T follicular helper cell (primary cell): Measurements from ENCODE around the gene RABGAP1L.
"Not testable (repeated sequence)": the region's sequence is repeated elsewhere in the genome, so short reads cannot be mapped to it uniquely, and the experiment has no call there.

ENCODE experiments used
- DNase-seq: peaks from one replicate; pipeline ENCODE4 v3.0.0-alpha.2; 2020; ENCODE audit warnings: low read depth

The RABGAP1L gene

DNA sequence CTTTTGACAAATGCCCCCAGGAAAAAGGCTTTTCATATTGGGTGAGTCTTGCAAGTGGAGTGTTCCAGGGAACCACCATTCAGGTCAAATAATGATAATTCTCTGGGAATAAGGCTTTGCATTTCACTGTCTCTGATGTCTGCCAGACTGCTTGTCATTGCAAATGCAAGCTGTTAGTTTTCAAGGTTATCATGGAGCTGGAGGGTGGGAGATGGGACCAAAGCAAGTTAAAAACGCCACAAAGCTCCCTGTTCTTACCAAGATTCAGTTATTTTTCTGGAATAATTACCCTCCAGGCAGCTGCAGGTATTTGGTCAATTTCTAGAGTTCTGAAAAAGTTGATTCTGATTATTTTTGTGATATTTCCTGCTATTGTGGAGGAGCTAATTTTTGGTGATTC is 498.6 kb downstream of the RABGAP1L start:
- no peak for DNase-seq

DNA sequence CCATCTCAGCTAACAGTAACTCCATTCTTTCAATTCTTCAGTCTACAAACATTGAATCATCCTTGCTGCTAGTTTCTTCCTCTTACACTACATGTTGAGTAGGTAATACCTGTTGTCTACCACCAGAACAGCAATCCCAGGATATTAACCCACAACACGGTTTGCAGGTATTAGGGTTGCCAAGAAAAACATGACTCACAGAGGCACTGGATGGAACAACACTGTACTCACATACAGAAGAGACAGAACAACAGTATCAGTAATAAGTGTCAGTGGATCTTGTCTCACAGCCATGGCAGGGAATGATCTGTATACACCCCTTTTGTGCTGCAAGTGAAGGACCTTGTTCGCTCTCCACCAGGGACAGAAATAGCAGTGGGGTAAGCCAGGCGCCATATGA is 500.5 kb downstream of the RABGAP1L start:
- DNase-seq = no peak

DNA sequence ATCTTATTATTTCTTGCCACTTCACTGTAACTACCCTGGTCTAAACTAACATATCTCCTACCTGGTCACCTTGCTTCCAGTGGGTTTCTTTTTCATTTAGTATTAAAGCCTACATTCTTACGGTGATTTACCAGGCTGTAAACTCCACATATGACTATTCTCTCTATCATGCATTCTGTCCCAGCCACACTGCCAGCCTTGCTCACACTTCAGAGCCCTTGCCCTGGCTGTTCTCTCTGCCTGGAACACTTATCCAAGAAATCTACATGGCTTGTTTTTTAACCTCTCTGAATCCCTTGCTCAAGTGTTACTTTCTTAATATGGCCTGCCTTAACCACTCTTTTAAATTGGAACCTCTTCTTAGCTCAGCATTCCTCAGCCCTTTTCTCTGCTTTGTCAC is 501.2 kb downstream of the RABGAP1L start:
- no peak for DNase-seq

DNA sequence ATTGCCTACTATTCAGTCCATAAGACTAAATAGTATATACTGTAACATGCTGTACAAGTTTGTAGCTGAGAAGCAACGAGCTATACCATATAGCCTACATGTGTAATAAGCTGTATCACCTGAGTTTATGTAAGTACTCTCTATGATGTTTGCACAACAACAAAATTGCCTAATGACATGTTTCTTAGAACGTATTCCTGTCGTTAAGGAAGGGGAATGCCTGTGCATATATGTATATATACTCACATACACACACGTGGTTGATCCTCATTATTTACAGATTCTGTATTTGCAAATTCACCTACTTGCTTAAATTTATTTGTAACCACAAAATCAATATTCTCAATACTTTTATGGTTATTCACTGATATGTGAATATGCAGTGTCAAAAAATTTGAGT is 504.0 kb downstream of the RABGAP1L start:
- no peak for DNase-seq

DNA sequence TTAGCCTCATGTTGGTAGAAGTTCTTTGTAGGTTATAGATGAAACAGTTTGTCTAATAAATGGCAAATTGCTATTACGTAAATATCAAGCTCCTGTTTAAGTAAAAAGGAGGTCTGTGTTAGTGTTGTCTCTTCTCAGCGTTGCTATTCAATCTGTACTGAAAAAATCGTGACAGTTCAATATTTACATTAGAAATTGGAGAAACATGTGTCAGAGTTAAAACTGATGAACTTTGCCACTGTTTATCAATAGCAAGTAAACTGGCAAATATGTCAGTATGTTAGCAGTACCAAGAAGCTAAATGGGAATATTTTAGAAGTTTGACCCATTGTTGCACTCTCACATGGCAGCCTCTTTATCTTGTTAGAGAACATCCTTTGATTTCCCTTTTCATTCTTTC is 506.9 kb downstream of the RABGAP1L start:
- no peak for DNase-seq

DNA sequence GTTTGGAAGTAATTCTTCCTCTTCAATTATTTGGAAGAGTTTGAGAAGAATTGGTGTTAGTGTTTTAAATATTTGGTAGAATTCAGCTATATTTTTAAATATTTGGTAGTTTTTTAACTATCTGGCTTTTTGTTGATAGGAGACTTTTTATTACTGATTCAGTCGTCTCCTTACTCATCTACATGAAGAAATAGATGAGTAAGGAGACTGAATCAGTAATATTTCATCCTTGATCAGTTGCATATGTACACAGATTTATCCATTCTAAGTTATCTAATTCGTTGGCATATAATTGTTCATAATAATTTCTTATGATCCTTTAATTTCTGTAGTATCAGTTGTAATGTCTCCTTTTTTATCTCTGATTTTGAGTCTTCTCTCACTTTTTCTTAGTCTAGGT is 512.5 kb downstream of the RABGAP1L start:
- no peak for DNase-seq

DNA sequence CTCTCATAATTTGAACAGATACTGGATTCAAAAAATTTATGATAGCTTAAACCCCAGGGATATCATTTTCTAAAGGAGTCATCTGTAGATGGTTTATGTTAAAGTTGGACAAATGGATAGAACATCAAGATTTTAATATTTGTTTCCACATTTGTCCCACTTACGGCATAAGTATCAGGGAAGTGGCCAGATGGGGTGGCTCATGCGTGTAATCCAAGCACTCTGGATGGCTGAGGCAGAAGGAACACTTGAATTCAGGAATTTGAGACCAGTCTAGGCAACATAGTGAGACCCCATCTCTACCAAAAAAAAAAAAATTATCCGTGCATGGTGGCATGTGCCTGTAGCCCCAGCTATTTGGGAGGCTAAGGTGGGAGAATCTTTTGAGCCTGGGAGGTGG is 517.5 kb downstream of the RABGAP1L start:
- no peak for DNase-seq

DNA sequence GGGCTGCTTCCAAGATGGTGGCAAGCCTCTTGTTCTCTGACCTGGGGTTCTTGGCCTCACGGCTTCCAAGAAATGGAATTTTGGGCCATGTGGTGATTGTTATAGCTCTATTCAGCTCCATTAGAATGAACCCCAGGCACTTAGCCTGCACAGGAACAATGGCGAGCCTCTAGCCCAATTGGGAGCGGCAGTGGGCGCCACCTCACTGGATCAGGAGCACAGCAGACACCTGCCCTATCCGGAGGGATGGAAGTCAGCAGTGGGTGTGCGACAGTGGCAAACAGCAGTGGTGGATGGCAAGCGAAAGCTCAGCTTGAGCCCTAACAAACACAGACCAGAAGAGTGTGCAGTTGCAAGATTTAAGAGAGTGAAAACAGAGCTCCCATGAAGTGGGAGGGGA is 519.3 kb downstream of the RABGAP1L start:
- no peak for DNase-seq

DNA sequence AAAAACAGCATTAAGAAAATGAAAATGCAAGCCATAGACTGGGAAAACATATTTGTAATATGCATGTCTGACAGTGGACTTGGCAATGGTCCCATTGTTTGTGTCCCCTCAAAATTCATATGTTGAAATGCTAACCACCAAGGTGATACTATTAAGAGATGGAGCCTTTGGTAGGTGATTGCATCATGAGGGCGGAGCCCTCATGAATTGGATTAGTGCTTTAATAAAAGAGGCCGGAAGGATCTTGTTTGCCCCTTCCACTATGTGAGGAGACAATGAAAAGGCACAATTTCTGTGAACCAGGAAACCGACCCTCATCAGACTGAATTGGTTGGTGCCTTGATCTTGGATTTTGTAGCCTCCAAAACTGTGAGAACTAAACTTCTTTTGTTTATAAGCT is 520.8 kb downstream of the RABGAP1L start:
- DNase-seq = no peak

DNA sequence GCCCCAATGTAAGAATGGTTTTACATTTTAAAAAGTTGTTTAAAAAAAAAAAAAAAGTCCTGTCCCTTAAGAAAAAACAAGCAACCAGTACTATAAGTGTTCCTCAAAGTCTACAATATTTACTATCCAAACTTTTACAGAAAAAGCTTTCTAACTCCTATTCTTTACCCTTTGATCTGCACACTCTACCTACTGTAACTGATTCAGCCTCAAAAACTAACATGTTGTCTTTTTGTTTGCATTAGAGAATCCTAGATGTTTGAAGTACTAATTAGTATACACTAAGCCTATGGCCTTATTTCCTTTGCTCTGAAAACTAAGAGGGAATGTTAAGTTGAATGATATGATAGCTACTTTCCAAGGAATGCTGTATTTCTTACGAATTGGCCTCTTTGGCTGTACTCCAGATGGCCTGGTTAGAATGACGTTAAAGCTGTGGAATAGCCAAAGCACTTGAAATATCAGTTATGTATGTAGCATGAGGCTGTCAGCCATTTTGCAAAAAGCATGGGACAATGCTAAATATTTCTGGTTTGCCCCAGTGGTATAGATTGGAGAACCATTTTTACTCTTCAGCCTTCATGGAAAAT is 523.2 kb downstream of the RABGAP1L start:
- DNase-seq = no peak

DNA sequence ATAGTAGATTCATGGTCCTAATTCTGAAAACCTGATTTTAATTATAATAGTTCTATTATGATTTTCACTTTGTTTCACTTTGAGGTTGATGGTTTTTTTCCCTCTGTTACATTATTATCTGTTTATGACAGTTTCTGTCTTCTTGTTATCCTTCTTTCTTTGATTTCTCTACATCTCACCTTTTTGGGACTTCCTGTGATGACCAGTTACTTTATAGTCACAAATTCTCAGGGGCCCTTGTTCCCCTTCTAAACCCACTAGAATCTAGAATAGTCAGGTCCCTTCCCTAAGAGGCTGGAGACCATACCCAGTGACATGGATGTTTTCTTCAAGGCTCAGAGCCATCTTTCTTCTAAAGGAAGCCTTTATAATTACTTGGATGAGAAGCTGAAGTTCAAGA is 526.9 kb downstream of the RABGAP1L start:
- DNase-seq = no peak

DNA sequence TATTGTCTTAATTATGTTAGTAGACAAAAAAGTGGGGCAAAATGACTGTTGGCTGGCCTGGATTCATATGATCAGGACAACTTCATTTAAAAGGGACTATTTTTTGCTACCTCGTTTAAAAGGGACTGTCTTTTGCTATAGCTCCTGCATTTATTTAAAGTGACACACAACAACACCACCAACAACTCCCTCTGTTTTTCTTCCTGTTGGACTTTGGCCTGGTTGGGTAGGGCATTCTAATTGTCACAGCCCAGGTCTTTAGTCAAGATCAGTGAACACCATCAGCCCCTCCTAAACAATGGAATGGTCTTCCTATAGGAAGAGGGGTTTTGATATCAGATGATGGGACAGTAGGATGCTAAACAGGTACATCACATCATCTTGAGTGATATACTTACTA is 530.2 kb downstream of the RABGAP1L start:
- no peak for DNase-seq

DNA sequence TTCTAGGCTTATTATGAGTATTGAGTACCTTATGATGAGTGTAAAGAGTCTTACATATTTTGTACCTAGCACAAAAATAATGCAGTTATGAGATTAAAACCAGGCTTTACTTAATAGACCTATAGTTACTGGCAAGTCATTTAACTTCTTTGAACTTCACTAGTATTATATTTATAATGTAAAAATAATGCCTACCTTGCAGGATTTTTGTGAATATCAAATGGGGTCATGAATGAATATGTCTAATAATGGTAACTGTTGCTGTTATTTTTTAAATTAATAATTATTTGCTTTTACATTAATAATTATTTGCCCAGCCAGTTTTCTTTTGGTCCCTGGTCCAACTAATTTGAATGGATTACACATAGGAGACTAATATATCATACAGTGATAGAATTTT is 530.9 kb downstream of the RABGAP1L start:
- DNase-seq = no peak

DNA sequence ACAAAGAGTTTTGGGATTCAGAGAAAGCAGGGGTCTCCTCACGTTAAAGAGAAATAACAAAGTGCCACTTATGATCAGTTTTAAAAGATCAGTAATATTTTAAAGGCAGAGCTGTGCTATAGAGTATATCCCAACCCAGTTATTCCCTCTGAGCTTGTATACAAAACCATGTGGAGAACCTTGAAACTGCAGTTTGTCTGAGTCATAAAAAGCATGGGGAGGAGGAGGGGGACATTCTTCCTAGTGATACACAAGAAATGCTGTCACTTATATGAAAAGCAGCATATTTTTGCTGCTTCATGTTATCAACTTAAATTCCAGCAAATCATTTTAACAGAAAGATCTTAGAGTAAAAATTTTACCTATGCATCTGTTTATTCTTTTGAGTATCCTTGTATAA is 533.0 kb downstream of the RABGAP1L start:
- DNase-seq = no peak

DNA sequence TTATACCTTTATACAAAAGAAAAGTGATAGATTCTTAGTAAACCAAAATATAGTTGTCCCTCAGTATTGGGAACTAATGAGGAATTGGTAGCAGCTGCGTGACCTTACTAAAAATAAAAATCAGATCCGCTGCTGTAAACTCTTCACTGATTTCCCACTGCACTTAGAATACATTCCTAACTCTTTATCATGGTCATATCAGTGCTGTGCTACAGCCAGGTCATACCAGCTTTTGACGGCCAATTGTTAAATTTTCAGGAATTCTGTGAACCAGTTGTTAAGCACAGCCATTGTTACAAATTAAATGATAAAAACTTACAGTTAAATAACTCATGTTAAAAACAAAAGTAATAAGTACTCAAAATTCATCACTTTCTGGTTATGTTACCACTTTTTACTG is 533.8 kb downstream of the RABGAP1L start:
- DNase-seq = no peak

DNA sequence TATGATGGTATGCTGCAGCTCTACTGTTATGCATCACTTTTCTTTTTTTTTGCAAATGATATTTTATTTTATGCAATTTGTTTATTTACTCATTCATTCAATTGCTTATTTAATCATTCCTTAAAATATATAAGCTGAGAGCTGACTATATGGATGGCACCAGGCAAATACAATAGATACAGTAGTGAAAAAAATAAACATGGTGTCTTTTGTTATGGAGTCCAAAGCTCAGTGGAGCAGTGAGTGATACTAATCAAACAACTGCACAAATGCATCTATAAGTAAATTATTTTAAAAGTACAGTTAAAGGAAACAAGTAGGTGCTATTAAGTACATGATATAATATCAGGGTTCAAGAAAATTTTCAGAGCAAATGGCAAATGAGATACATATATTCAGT is 534.2 kb downstream of the RABGAP1L start:
- not testable (repeated sequence) for DNase-seq

DNA sequence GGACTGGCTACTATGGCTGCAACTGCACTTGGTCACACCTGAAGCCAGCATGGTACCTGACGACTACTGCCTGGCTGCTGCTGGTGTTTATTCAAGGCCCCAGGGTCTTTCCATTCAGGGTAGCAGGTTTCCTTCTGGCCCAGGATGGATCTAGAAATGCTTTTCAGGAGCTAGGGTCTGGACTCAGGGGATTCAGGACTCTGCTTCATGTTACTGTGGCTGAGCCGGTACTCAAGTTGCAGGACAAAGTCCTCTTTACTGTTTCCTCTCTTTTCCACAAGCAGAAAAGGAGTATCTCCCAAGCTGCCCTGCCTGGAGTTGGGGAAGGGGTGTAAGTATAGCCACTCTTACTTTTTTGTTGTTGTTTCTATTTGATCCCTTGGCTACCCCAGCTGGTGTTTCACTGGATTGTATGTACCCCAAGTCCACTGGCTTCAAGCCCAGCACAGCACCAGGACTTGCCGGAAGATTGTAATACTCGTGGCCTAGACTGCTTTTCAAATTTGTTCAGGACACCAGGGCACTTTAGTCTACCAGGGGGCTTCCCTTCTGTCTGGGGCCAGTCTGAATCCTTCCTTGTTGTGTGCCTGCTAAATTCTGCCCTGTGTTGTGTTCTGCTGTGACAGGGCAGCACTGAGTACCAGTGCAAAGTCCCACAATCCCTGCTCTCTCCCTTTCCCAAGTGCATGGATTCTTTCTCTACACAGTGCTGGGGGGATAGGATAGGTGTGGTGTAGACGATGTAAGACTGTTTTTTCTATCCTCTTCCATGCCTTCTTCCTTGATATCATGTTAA is 536.9 kb downstream of the RABGAP1L start:
- no peak for DNase-seq

DNA sequence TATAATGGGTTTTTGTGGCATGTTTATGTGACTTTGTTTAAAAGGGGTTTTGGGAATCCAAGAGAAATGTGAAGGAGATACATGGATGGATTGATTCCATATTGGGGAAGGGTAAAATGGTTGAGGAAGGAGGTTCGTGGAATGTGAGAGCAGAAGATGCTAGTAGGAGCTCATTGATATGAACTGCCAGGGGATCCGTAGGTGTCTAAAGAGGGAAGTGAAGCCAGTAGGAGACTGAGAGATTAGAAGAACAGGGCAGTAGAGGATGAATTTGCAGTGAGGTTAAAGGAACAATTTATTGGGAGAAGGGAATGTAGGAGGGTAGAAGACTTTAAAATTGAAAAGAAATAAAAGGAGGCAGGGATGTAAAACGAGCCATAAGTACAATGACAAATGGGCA is 541.0 kb downstream of the RABGAP1L start:
- DNase-seq = no peak

DNA sequence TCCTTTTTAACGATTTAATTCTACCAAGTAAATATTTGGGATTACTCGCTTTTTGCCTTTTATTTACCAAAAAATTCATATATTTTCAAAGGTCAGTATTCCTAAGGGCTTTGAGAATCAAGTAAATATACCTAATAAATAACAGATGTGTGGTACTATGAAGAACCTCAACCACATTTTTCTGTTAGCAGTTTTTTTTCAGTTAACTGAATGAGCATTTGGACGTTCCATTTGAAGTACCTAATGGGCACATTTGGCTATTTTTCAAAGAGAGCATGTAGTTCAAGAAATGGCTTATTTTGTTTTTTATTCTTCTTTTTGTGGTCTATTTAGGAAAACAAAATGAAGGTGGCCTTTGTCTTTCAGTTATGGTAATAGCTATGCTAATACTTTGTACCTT is 541.5 kb downstream of the RABGAP1L start:
- DNase-seq = no peak

DNA sequence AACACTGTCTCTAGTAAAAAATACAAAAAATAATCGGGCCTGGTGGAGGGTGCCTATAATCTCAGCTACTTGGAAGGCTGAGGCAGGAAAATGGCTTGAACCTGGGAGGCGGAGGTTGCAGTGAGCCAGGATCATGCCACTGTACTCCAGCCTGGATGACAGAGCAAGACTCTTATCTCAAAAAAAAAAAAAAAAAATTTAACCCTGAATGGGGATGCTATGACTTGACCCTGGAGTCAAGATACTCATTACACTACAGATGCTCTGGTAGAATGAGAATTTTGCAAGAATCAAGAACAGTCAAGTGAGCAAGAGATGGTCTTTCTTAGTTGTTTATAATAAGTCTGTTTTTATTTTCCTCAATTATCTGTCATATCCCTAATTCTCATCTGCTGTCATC is 542.2 kb downstream of the RABGAP1L start:
- no peak for DNase-seq

DNA sequence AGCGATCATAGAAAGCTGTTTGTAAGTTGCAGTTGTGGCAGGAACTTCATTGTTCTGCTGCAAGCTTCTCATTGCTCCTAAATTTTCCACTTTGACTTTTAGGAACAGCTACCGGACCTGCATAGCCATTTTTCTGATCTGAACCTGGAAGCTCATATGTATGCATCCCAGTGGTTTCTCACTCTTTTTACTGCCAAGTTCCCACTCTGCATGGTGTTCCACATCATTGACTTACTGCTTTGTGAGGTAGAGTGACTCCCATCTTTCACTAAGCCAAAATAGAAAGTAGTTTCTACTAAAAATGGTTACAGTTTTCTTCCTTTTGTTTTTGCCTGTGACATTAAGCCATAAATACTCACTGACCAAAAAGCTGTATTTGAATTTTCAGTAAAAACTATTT is 542.7 kb downstream of the RABGAP1L start:
- no peak for DNase-seq

DNA sequence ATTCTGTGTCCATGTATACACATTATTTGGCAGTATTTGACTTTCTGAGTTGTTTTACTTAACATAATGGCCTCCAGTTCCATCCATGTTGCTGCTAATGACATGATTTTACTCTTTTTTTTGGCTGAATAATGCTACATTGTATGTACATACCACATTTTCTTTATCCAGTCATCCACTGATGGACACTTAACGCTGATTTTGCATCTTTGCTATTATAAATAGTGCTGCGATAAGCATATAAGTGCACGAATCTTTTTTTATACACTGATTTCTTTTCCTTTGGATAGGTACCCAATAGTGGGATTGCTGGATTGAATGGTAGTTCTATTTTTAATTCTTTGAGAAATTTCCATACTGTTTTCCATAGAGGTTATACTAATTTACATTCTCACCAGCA is 544.0 kb downstream of the RABGAP1L start:
- DNase-seq = no peak

DNA sequence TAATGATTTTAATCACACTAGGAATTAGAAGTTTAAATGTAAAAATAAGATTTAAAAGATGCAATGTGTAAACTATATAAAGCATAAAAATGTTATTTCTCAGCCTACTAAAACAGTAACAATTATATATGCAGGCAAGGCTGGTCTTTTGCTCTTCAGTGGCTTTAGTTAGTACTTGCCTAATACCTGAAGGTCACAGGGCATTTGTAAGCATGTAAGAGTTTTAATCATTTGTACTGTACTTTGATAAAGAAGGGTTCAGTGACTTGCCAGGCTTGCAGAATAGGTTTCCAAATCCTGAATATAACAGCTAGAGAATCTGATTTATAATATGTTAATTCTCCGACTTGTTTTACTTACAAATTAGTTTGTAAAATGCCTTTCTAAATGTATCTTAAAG is 545.0 kb downstream of the RABGAP1L start:
- DNase-seq = no peak
